K562 (cell line): ENCODE results near the gene NLRP6. TPM values are rescaled to one million over a fixed set of nuclear protein-coding genes. Genes with fewer than 3 reads are reported as not detected.

Source experiments
- CSDE1 ChIP-seq, 2 experiments: fragments of 450-650 bp; IDR thresholded peaks; 2 replicates each; pipeline ENCODE4 v1.6.1; 2016; ENCODE audit warnings: mild to moderate bottlenecking in 1 of 2
- DEAF1 ChIP-seq: fragments of 450-650 bp; formaldehyde crosslinking; IDR thresholded peaks from 2 replicates; pipeline ENCODE4 v1.4.0; 2020; ENCODE audit warnings: mild to moderate bottlenecking, moderate library complexity
- DLX4 ChIP-seq: fragments of 250-450 bp; sonication (Bioruptor Pico); IDR thresholded peaks from 2 replicates; pipeline ENCODE4 v1.6.1; 2021; ENCODE audit warnings: mild to moderate bottlenecking
- ETV6 ChIP-seq, 3 experiments: fragments of 150-350 bp in 1 of 3; sonication (generic) in 1 of 3; formaldehyde crosslinking in 1 of 3; IDR thresholded peaks; 2 replicates each; pipeline versions ENCODE4 v1.6.1 to v1.8.0; 2014 to 2022; ENCODE audit warnings: borderline replicate concordance in 2 of 3, low read depth in 2 of 3, antibody characterized with exemption in 1 of 3, low read length in 1 of 3, mild to moderate bottlenecking in 1 of 3, missing genetic modification reagents in 1 of 3
- FOXJ3 ChIP-seq: sonication (generic); formaldehyde crosslinking; IDR thresholded peaks from 2 replicates; pipeline ENCODE4 v1.4.0; 2020; ENCODE audit warnings: mild to moderate bottlenecking, missing genetic modification reagents
- HES1 ChIP-seq: fragments of 450-650 bp; IDR thresholded peaks from 2 replicates; pipeline ENCODE4 v1.6.1; 2016; ENCODE audit warnings: low read depth, mild to moderate bottlenecking, moderate library complexity
- HNRNPL ChIP-seq: fragments of 200-400 bp; formaldehyde crosslinking; IDR thresholded peaks from 2 replicates; pipeline ENCODE4 v1.6.1; 2017; ENCODE audit warnings: low read depth, mild to moderate bottlenecking, low read length
- JUN ChIP-seq, 2 experiments: sonication (generic) in 1 of 2; formaldehyde crosslinking in 1 of 2; IDR thresholded peaks; 2 replicates each; pipeline versions ENCODE4 v1.6.1 to v1.8.0; 2012 to 2022; ENCODE audit warnings: borderline replicate concordance in 2 of 2, mild to moderate bottlenecking in 2 of 2, improper control_type of control experiment in 1 of 2, low read depth in 1 of 2, low read length in 1 of 2, missing genetic modification reagents in 1 of 2
- KDM1A ChIP-seq, 2 experiments: fragments of 450-650 bp; IDR thresholded peaks; 2 replicates each; pipeline ENCODE4 v1.6.1; 2016; ENCODE audit warnings: mild to moderate bottlenecking in 2 of 2
- KDM4B ChIP-seq, 2 experiments: fragments of 450-650 bp in 1 of 2; sonication (generic) in 1 of 2; IDR thresholded peaks; 2 replicates each; pipeline ENCODE4 v1.6.1; 2016 to 2017; ENCODE audit warnings: borderline replicate concordance in 2 of 2, antibody characterized with exemption in 1 of 2, low read depth in 1 of 2, mild to moderate bottlenecking in 1 of 2
- MAFK ChIP-seq: IDR thresholded peaks from 2 replicates; pipeline ENCODE4 v1.6.1; 2011; ENCODE audit warnings: low read length, improper control_type of control experiment
- MCM7 ChIP-seq, 2 experiments: fragments of 450-650 bp; IDR thresholded peaks; 2 replicates each; pipeline ENCODE4 v1.6.1; 2016 to 2018
- NCOR1 ChIP-seq: fragments of 450-650 bp; IDR thresholded peaks from 2 replicates; pipeline ENCODE4 v1.6.1; 2016; ENCODE audit warnings: mild to moderate bottlenecking, moderate library complexity
- RBFOX2 ChIP-seq: fragments of 200-400 bp; formaldehyde crosslinking; IDR thresholded peaks from 2 replicates; pipeline ENCODE4 v1.6.1; 2017; ENCODE audit warnings: low read depth, mild to moderate bottlenecking, low read length, moderate library complexity
- RBM39 ChIP-seq: fragments of 200-400 bp; formaldehyde crosslinking; optimal IDR thresholded peaks from 2 replicates; pipeline ENCODE3; 2018; ENCODE audit warnings: low read depth, low read length
- SMARCE1 ChIP-seq: fragments of 450-650 bp; IDR thresholded peaks from 2 replicates; pipeline ENCODE4 v1.7.1; 2016; ENCODE audit warnings: mild to moderate bottlenecking
- USF1 ChIP-seq: sonication (generic); formaldehyde crosslinking; IDR thresholded peaks from 2 replicates; pipeline ENCODE4 v1.9.0; 2022; ENCODE audit warnings: mild to moderate bottlenecking, missing genetic modification reagents
- ZNF41 ChIP-seq: fragments of 250-450 bp; sonication (Bioruptor Pico); conservative IDR thresholded peaks from 2 replicates; pipeline ENCODE4 v1.4.0; 2020; ENCODE audit warnings: mild to moderate bottlenecking
- ZNF518B ChIP-seq: fragments of 250-450 bp; sonication (Bioruptor Pico); IDR thresholded peaks from 2 replicates; pipeline ENCODE4 v1.5.0; 2021; ENCODE audit warnings: mild to moderate bottlenecking, moderate library complexity
- ZNF717 ChIP-seq: fragments of 250-450 bp; sonication (Bioruptor Pico); IDR thresholded peaks from 2 replicates; pipeline ENCODE4 v1.5.0; 2021
- ZNF830 ChIP-seq: fragments of 250-450 bp; sonication (Bioruptor Pico); IDR thresholded peaks from 2 replicates; pipeline ENCODE4 v1.5.0; 2021; ENCODE audit warnings: mild to moderate bottlenecking
- polyA plus RNA-seq, 8 experiments: library from polyadenylated mRNA; depleted of rRNA in 4 of 8; stranded (reverse) in 5 of 8; unstranded in 3 of 8; fragments of >200 nt; fragmentation: Nextera tagmentation in 2 of 8; fragmentation: Illumina TruSeq in 1 of 8; extraction: Ambion mirVana in 2 of 8; extraction: Trizol in 1 of 8; gene quantifications; 2 replicates each; pipeline versions ENCODE4 v1.2.1 to v1.2.3, GENCODE V29; 2011 to 2014; ENCODE audit warnings: inconsistent platforms in 1 of 8, missing spikeins in 1 of 8
- total RNA-seq, 7 experiments: library from RNA; depleted of rRNA in 6 of 7; stranded (reverse); fragments of >200 nt in 6 of 7; fragmentation: Illumina TruSeq in 2 of 7; extraction: Trizol in 2 of 7; gene quantifications; 2 replicates each; pipeline versions ENCODE4 v1.2.1 to v1.2.3, GENCODE V29; 2011 to 2021; ENCODE audit warnings: low replicate concordance in 1 of 7

The NLRP6 gene
- total and polyA plus RNA-seq, 9 of the 15 experiments (the other 6 are each of a cell fraction or from before 2014, with no cell fraction given), result 0.03 to 0.18 (median 0.15) TPM; not detected in 5

GRCh38 chr11:235997-236773 is 42.0 kb upstream of the NLRP6 start, which contains the start of gene SIRT3 (continued):
- peak; percentile 26; the same call in 1 of the 2 replicates for TF ChIP-seq SMARCE1
- TF ChIP-seq MCM7 (IDR thresholded peaks at IDR 0.05), result no peak
- no peak for TF ChIP-seq DEAF1
- no peak for TF ChIP-seq KDM4B (IDR thresholded peaks at IDR 0.05; ENCODE audit: borderline replicate concordance in 2 of 2, low read depth in 1 of 2)
- no peak for TF ChIP-seq ZNF830
- no peak for TF ChIP-seq ETV6 (IDR thresholded peaks at IDR 0.05; ENCODE audit: borderline replicate concordance in 1 of 2, low read depth in 2 of 2, low read length in 1 of 2)
- no peak for TF ChIP-seq ETV6 (CRISPR knock-in tag; IDR thresholded peaks at IDR 0.05; ENCODE audit: borderline replicate concordance)
- TF ChIP-seq NCOR1, result 0 out of 2 replicates have a peak, but pooled peaks have one; percentile 16
- no peak for TF ChIP-seq FOXJ3 (CRISPR knock-in tag)
- TF ChIP-seq HNRNPL, result no peak
- no peak for TF ChIP-seq ZNF717 (CRISPR knock-in tag)
- TF ChIP-seq ZNF41, result no peak
- TF ChIP-seq HES1, result no peak
- no peak for TF ChIP-seq JUN (IDR thresholded peaks at IDR 0.05; ENCODE audit: borderline replicate concordance, low read depth, low read length)
- no peak for TF ChIP-seq JUN (CRISPR knock-in tag; IDR thresholded peaks at IDR 0.05; ENCODE audit: borderline replicate concordance)
- TF ChIP-seq CSDE1 (IDR thresholded peaks at IDR 0.05), result 0 out of 4 replicates have a peak, but pooled peaks of 1 of the 2 experiments have one; percentile 58
- no peak for TF ChIP-seq DLX4
- TF ChIP-seq ZNF518B (CRISPR knock-in tag), result no peak
- no peak for TF ChIP-seq RBM39
- no peak for TF ChIP-seq KDM1A (IDR thresholded peaks at IDR 0.05)
- peak; percentile 66 for TF ChIP-seq RBFOX2
- TF ChIP-seq USF1 (CRISPR knock-in tag), result no peak
- TF ChIP-seq MAFK, result no peak
